Gastroesophageal sphincter (tissue), 4 donors: ENCODE data around the gene RAP1GAP2. TPM values are rescaled to one million over a fixed set of nuclear protein-coding genes. Genes with fewer than 3 reads are reported as not detected.
"Not testable (repeated sequence)": the region's sequence is repeated elsewhere in the genome, so short reads cannot be mapped to it uniquely, and the experiment has no call there.

Experiments
- ATAC-seq: fragments of 150-250 bp; one replicate; pipeline ENCODE4 v1.9.1; 2016; ENCODE audit warnings: mild to moderate bottlenecking, moderate library complexity
- H3K27ac ChIP-seq, 4 donors: fragments of 200-600 bp; sonication (generic) in 3 of 4; 1 replicate in 3 of 4; 2 replicates in 1 of 4; pipeline ENCODE4 v1.5.1; 2016 to 2019
- H3K27me3 ChIP-seq: fragments of 200-600 bp; sonication (generic); one replicate; pipeline ENCODE4 v1.5.1; 2019
- H3K36me3 ChIP-seq, 2 donors: fragments of 200-600 bp; sonication (generic); one replicate each; pipeline ENCODE4 v1.5.1; 2019; ENCODE audit warnings: control low read depth in 1 of 2
- H3K4me1 ChIP-seq, 3 donors: fragments of 200-600 bp; sonication (generic); 1 replicate in 2 of 3; 2 replicates in 1 of 3; pipeline ENCODE4 v1.5.1; 2016 to 2019; ENCODE audit warnings: control low read depth in 2 of 3
- H3K4me3 ChIP-seq, 2 donors: fragments of 200-600 bp; sonication (generic); one replicate each; pipeline ENCODE4 v1.5.1; 2019; ENCODE audit warnings: mild to moderate bottlenecking in 1 of 2, moderate library complexity in 1 of 2
- H3K9me3 ChIP-seq, 3 donors: fragments of 200-600 bp; sonication (generic); one replicate each; pipeline ENCODE4 v1.5.1; 2017 to 2019; ENCODE audit warnings: control low read depth in 2 of 3
- CTCF ChIP-seq, 4 experiments: fragments of 200-600 bp in 2 of 4; fragments of 450-650 bp in 2 of 4; sonication (generic) in 1 of 4; IDR thresholded peaks; one replicate each; pipeline ENCODE4 v1.5.1; 2017 to 2019; ENCODE audit warnings: antibody characterized with exemption in 4 of 4, mild to moderate bottlenecking in 2 of 4, moderate library complexity in 2 of 4
- EP300 ChIP-seq: sonication (generic); formaldehyde crosslinking; IDR thresholded peaks from one replicate; pipeline ENCODE4 v1.6.1; 2017; ENCODE audit warnings: antibody characterized with exemption, mild to moderate bottlenecking
- POLR2A ChIP-seq, 2 donors: fragments of 450-650 bp; IDR thresholded peaks; one replicate each; pipeline ENCODE4 v1.6.1; 2017; ENCODE audit warnings: antibody characterized with exemption in 2 of 2, mild to moderate bottlenecking in 2 of 2, moderate library complexity in 1 of 2
- POLR2AphosphoS5 ChIP-seq: sonication (generic); formaldehyde crosslinking; IDR thresholded peaks from one replicate; pipeline ENCODE4 v1.6.1; 2017; ENCODE audit warnings: antibody characterized with exemption
- WGBS, 2 donors: methylation state at CpG; one replicate each; pipeline ENCODE4 v1.1.5; 2018; ENCODE audit warnings: low coverage in 1 of 2; 5-methylcytosine and 5-hydroxymethylcytosine counted together
- total RNA-seq, 4 donors: library from RNA; depleted of rRNA; stranded (reverse); fragments of >200 nt; gene quantifications; one replicate each; pipeline ENCODE4 v1.1.0, GENCODE V29; 2016

The RAP1GAP2 gene
- total RNA-seq, 4 donors from 2014 or later = 8.8 to 19.5 (median 11.3) TPM

GRCh38 chr17:3026856-3027751 is 230.9 kb downstream of the RAP1GAP2 start:
- Histone ChIP-seq H3K27me3 (no peaks in the 10 kb centered on the region), H3K4me1 (no peaks in the 10 kb centered on the region), H3K27ac (no peak overlapping the region), H3K4me3 (no peak overlapping the region), H3K36me3 (peaks cover 0 to 72% of the 10 kb centered on the region in 2 donors), H3K9me3 (peaks cover 0 to 13% (median 0%) of the 10 kb centered on the region in 3 donors)
- WGBS, 2 donors = 97 to 100% methylated on average over 4 to 5 of the region's 31 CpGs
- ATAC-seq = no peak
- no peak for TF ChIP-seq CTCF (IDR thresholded peaks at IDR 0.05)
- no peak for TF ChIP-seq EP300
- no peak for TF ChIP-seq POLR2A (IDR thresholded peaks at IDR 0.05)
- TF ChIP-seq POLR2AphosphoS5 = no peak

GRCh38 chr17:3027786-3028532 is 231.7 kb downstream of the RAP1GAP2 start:
- no peak overlapping the region for H3K4me3 ChIP-seq
- H3K27ac ChIP-seq = no peak overlapping the region
- peaks cover 0 to 64% of the 10 kb centered on the region in 2 donors for H3K36me3 ChIP-seq
- no peaks in the 10 kb centered on the region for H3K27me3 ChIP-seq
- no peak for ATAC-seq
- H3K4me1 ChIP-seq = no peaks in the 10 kb centered on the region
- H3K9me3 ChIP-seq = peaks cover 0 to 4% (median 0%) of the 10 kb centered on the region in 3 donors
- TF ChIP-seq EP300 (no peak), POLR2AphosphoS5 (no peak), POLR2A (IDR thresholded peaks at IDR 0.05) (no peak), CTCF (IDR thresholded peaks at IDR 0.05) (no peak)
- 70 to 77% methylated on average over 8 to 10 of the region's 18 CpGs for WGBS, 2 donors

GRCh38 chr17:3029213-3029913 is 233.1 kb downstream of the RAP1GAP2 start:
- Histone ChIP-seq H3K9me3 (no peaks in the 10 kb centered on the region), H3K27me3 (no peaks in the 10 kb centered on the region), H3K36me3 (peaks cover 0 to 55% of the 10 kb centered on the region in 2 donors), H3K27ac (no peak overlapping the region), H3K4me1 (no peaks in the 10 kb centered on the region), H3K4me3 (no peak overlapping the region)
- 70 to 95% methylated on average over 5 to 9 of the region's 19 CpGs for WGBS, 2 donors
- no peak for TF ChIP-seq CTCF (IDR thresholded peaks at IDR 0.05)
- no peak for TF ChIP-seq POLR2A (IDR thresholded peaks at IDR 0.05)
- TF ChIP-seq POLR2AphosphoS5 = no peak
- TF ChIP-seq EP300 = no peak
- no peak for ATAC-seq

- Histone ChIP-seq H3K36me3 (peaks cover 0 to 55% of the 10 kb centered on the region in 2 donors), H3K4me1 (no peaks in the 10 kb centered on the region), H3K27ac (peak overlapping the region in 1 of 4 donors; percentile 29), H3K27me3 (no peaks in the 10 kb centered on the region), H3K9me3 (no peaks in the 10 kb centered on the region), H3K4me3 (no peak overlapping the region)
- TF ChIP-seq EP300 (no peak), POLR2A (IDR thresholded peaks at IDR 0.05) (no peak), CTCF (IDR thresholded peaks at IDR 0.05) (no peak)
- ATAC-seq = no peak
- WGBS, 2 donors = 55 to 63% methylated on average over 7 of the region's 7 CpGs
Measured at GRCh38 chr17:3030096-3030495, 233.9 kb downstream of the RAP1GAP2 start.

- ATAC-seq = not testable (repeated sequence)
- peak overlapping the region in 1 of 4 donors; percentile 29 for H3K27ac ChIP-seq
Measured at GRCh38 chr17:3030852-3031470, 234.7 kb downstream of the RAP1GAP2 start.

More at GRCh38 chr17:3030852-3031470, 234.7 kb downstream of the RAP1GAP2 start:
- peaks cover 0 to 48% of the 10 kb centered on the region in 2 donors for H3K36me3 ChIP-seq
- H3K27me3 ChIP-seq, H3K4me1 ChIP-seq, H3K9me3 ChIP-seq, H3K4me3 ChIP-seq: not testable (repeated sequence)
- WGBS, 2 donors = 70% methylated on average over 3 of the region's 14 CpGs; no CpG with 5 or more reads in 1 of the 2 donors
